Neural progenitor cell (in vitro differentiated cells): ENCODE data around the gene ATP6V0C. TPM values are rescaled to one million over a fixed set of nuclear protein-coding genes. Genes with fewer than 3 reads are reported as not detected.

Experiments used
- DNase-seq: peaks from one replicate; pipeline ENCODE4 v3.0.0-alpha.2; 2016; ENCODE audit warnings: low spot score
- H2AFZ ChIP-seq: fragments of 200-600 bp; sonication (generic); replicated peaks from 2 replicates; pipeline ENCODE4 v1.6.1; 2016; ENCODE audit warnings: antibody characterized with exemption
- H3F3A ChIP-seq: fragments of 200-600 bp; sonication (generic); 2 replicates; pipeline ENCODE4 v1.6.1; 2016; ENCODE audit warnings: antibody characterized with exemption, low read depth
- H3K27ac ChIP-seq: fragments of 200-600 bp; sonication (generic); 2 replicates; pipeline ENCODE4 v1.5.1; 2016; ENCODE audit warnings: mild to moderate bottlenecking
- H3K27me3 ChIP-seq: fragments of 200-600 bp; sonication (generic); 2 replicates; pipeline ENCODE4 v1.6.1; 2016; ENCODE audit warnings: mild to moderate bottlenecking, moderate library complexity
- H3K36me3 ChIP-seq: fragments of 200-600 bp; sonication (generic); 2 replicates; pipeline ENCODE4 v1.5.1; 2016
- H3K4me1 ChIP-seq: fragments of 200-600 bp; sonication (generic); 2 replicates; pipeline ENCODE4 v1.6.1; 2016; ENCODE audit warnings: mixed run types
- H3K4me2 ChIP-seq: fragments of 200-600 bp; sonication (generic); 2 replicates; pipeline ENCODE4 v1.6.1; 2016
- H3K4me3 ChIP-seq: fragments of 200-600 bp; sonication (generic); 2 replicates; pipeline ENCODE4 v1.5.1; 2016
- H3K79me2 ChIP-seq: fragments of 200-600 bp; sonication (generic); 2 replicates; pipeline ENCODE4 v1.6.1; 2016; ENCODE audit warnings: low read depth
- H3K9ac ChIP-seq: fragments of 200-600 bp; sonication (generic); 2 replicates; pipeline ENCODE4 v1.6.1; 2016
- H3K9me3 ChIP-seq: fragments of 200-600 bp; sonication (generic); 2 replicates; pipeline ENCODE4 v1.5.1; 2016; ENCODE audit warnings: low read depth
- H4K20me1 ChIP-seq: fragments of 200-600 bp; sonication (generic); 2 replicates; pipeline ENCODE4 v1.6.1; 2016; ENCODE audit warnings: low read depth
- H3K27ac Mint-ChIP-seq: 3 replicates; pipeline ENCODE4 v1.8.0; 2021; ENCODE audit warnings: mixed read lengths
- H3K27me3 Mint-ChIP-seq: 2 replicates; pipeline ENCODE4 v1.8.0; 2022; ENCODE audit warnings: low read depth, mild to moderate bottlenecking, inconsistent platforms, moderate library complexity, mixed read lengths; ENCODE audit not compliant: insufficient read depth
- H3K36me3 Mint-ChIP-seq: 3 replicates; pipeline ENCODE4 v1.8.0; 2021; ENCODE audit warnings: mixed read lengths
- H3K4me1 Mint-ChIP-seq: 3 replicates; pipeline ENCODE4 v1.8.0; 2021; ENCODE audit warnings: mixed read lengths
- H3K4me3 Mint-ChIP-seq: 3 replicates; pipeline ENCODE4 v1.8.0; 2021; ENCODE audit warnings: mild to moderate bottlenecking, moderate library complexity, mixed read lengths
- H3K9me3 Mint-ChIP-seq: 3 replicates; pipeline ENCODE4 v1.8.0; 2020; ENCODE audit warnings: mixed read lengths
- EZH2 ChIP-seq: fragments of 200-600 bp; sonication (generic); IDR thresholded peaks from 2 replicates; pipeline ENCODE4 v1.6.1; 2017; ENCODE audit warnings: antibody characterized with exemption, mild to moderate bottlenecking, moderate library complexity
- EZH2phosphoT487 ChIP-seq: fragments of 200-600 bp; sonication (generic); IDR thresholded peaks from 2 replicates; pipeline ENCODE4 v1.6.1; 2017; ENCODE audit warnings: antibody characterized with exemption
- total RNA-seq: library from RNA; depleted of rRNA; stranded (reverse); fragments of >200 nt; gene quantifications from 2 replicates; pipeline ENCODE4 v1.2.3, GENCODE V29; 2015; ENCODE audit warnings: low replicate concordance
- TF ChIP-seq, protein P1 (sequence below): fragments of 200-600 bp; sonication (generic); IDR thresholded peaks from 2 replicates; pipeline ENCODE4 v1.5.1; 2017; ENCODE audit warnings: antibody characterized with exemption, mild to moderate bottlenecking

The ATP6V0C gene
- total RNA-seq, 1 donor from 2014 or later: 11.6 TPM

DNA sequence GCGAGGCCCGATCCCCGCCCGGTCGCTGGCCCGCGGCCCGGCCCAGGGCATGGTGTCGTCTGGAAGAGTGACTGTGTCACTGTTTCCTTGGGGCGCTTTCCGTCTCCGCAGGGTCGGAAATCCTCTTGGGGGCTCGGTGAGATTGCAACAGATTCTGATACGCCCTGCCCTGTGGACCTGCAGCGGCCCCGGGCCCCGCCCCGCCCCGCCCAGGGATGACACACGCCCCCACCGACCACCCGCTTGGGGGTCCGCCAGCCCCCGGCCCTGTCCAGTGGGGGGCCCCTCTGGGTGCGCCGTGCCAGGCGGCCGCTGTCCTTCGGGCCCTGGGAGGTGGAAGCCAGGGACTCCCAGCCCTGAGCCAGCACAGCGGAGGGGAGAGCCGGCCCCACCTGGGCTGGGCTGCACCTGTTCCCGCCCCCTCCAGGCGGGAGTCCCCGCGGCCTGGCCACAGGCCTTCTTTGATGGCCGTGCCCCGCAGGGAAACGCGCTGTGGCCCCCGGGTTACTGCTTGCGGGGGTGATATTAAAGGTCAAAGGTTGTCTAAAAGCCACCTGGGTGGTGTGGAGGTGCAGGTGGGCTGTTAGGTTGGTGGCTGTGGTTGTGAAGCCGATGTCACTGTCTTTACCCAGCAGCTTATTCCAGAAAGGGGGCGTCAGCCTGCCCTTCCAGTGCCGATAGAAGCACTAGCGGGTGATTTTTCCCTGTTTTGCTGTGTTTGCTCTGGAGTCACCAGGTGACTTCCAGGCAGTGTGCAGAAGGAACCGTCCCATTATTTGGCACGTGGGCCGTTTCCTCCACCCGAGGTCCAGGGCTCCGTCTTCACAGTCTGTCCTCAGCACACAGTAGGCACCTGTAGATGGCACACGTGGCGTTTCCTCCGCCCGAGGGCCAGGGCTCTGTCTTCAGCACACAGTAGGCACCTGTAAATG lies 38.1 kb upstream of the ATP6V0C start:
- peak; percentile 61 for DNase-seq
- peaks cover 10% of the 10 kb centered on the region for H3K79me2 ChIP-seq
- H3K4me1 ChIP-seq: peaks cover 20% of the 10 kb centered on the region
- peak overlapping the region; percentile 98 for H3K4me2 ChIP-seq
- no peaks in the 10 kb centered on the region for H3K9me3 ChIP-seq
- no peak overlapping the region for H3K27ac Mint-ChIP-seq
- peaks cover 30% of the 10 kb centered on the region for H3F3A ChIP-seq
- peak overlapping the region; percentile 80 for H3K4me3 Mint-ChIP-seq
- no peak overlapping the region for H3K9ac ChIP-seq
- H2AFZ ChIP-seq: no peak overlapping the region
- H3K4me1 Mint-ChIP-seq: peaks cover 18% of the 10 kb centered on the region
- TF ChIP-seq EZH2phosphoT487 (no peak), EZH2 (no peak)
- TF ChIP-seq, protein P1, sequence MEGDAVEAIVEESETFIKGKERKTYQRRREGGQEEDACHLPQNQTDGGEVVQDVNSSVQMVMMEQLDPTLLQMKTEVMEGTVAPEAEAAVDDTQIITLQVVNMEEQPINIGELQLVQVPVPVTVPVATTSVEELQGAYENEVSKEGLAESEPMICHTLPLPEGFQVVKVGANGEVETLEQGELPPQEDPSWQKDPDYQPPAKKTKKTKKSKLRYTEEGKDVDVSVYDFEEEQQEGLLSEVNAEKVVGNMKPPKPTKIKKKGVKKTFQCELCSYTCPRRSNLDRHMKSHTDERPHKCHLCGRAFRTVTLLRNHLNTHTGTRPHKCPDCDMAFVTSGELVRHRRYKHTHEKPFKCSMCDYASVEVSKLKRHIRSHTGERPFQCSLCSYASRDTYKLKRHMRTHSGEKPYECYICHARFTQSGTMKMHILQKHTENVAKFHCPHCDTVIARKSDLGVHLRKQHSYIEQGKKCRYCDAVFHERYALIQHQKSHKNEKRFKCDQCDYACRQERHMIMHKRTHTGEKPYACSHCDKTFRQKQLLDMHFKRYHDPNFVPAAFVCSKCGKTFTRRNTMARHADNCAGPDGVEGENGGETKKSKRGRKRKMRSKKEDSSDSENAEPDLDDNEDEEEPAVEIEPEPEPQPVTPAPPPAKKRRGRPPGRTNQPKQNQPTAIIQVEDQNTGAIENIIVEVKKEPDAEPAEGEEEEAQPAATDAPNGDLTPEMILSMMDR: no peak
- no peaks in the 10 kb centered on the region for H3K9me3 Mint-ChIP-seq
- peaks cover 58% of the 10 kb centered on the region for H3K27me3 ChIP-seq
- H3K4me3 ChIP-seq: peak overlapping the region; percentile 97
- peaks cover under 1% of the 10 kb centered on the region for H3K27me3 Mint-ChIP-seq
- no peaks in the 10 kb centered on the region for H3K36me3 ChIP-seq
- H3K36me3 Mint-ChIP-seq: no peaks in the 10 kb centered on the region
- no peak overlapping the region for H3K27ac ChIP-seq
- H4K20me1 ChIP-seq: peaks cover 50% of the 10 kb centered on the region

DNA sequence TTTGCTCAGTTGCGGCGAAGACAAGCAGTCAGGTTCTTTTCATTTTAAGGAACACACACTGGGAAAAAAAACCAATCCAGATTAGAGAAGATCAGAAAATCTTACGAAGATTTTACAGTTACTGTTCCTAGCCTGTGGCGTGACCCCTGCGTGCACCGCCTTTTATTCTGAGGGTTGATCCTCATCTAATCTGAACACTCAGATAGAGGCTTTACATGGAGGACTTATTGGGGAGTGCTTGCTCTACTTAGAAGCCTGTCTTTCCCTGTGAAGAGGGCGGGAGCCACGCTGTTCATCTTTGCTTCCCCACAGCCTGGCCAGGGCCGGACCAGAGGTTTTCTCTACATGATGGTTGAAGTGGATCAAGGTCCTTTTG lies 37.4 kb upstream of the ATP6V0C start:
- no peak for DNase-seq
- Mint-ChIP-seq H3K4me3 (peak overlapping the region; percentile 80), H3K27ac (no peak overlapping the region), H3K9me3 (no peaks in the 10 kb centered on the region), H3K4me1 (peaks cover 18% of the 10 kb centered on the region), H3K36me3 (no peaks in the 10 kb centered on the region), H3K27me3 (no peaks in the 10 kb centered on the region)
- peaks cover 52% of the 10 kb centered on the region for H3K27me3 ChIP-seq
- no peaks in the 10 kb centered on the region for H3K9me3 ChIP-seq
- no peaks in the 10 kb centered on the region for H3K36me3 ChIP-seq
- H3K27ac ChIP-seq: no peak overlapping the region
- no peak overlapping the region for H3K4me2 ChIP-seq
- H3F3A ChIP-seq: peaks cover 29% of the 10 kb centered on the region
- no peak overlapping the region for H2AFZ ChIP-seq
- TF ChIP-seq, protein P1: no peak
- TF ChIP-seq EZH2phosphoT487: no peak
- no peak for TF ChIP-seq EZH2
- peaks cover 10% of the 10 kb centered on the region for H3K79me2 ChIP-seq
- peaks cover 14% of the 10 kb centered on the region for H3K4me1 ChIP-seq
- peaks cover 54% of the 10 kb centered on the region for H4K20me1 ChIP-seq
- no peak overlapping the region for H3K4me3 ChIP-seq
- no peak overlapping the region for H3K9ac ChIP-seq

DNA sequence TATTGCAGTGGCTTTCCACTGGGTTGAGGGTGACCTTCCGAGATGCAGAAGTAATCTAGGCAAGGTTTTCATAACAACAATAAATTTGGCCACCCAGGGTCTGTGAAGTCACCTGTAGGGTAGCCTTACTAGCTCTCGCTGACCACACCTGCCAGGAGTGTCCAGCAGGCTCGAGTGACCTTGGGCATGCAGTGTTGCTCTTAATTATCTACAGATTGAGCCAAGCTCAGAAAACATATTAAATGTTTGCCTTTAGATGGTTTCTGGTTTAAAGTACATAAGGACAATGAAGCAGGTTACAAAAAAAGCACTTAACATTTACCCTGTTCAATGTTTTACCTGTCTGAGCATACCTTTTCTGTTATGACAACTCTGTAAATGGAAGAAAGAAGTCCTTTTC lies 37.0 kb upstream of the ATP6V0C start:
- H3K9me3 Mint-ChIP-seq: no peaks in the 10 kb centered on the region
- H3K36me3 ChIP-seq: no peaks in the 10 kb centered on the region
- no peak overlapping the region for H3K27ac Mint-ChIP-seq
- H3K4me1 Mint-ChIP-seq: peaks cover 18% of the 10 kb centered on the region
- H2AFZ ChIP-seq: no peak overlapping the region
- peaks cover 10% of the 10 kb centered on the region for H3K79me2 ChIP-seq
- H3K9ac ChIP-seq: no peak overlapping the region
- peaks cover 10% of the 10 kb centered on the region for H3K4me1 ChIP-seq
- DNase-seq: no peak
- no peak overlapping the region for H3K4me2 ChIP-seq
- H3K36me3 Mint-ChIP-seq: no peaks in the 10 kb centered on the region
- H3K4me3 Mint-ChIP-seq: peak overlapping the region; percentile 80
- no peak for TF ChIP-seq EZH2
- TF ChIP-seq, protein P1: no peak
- no peak for TF ChIP-seq EZH2phosphoT487
- no peaks in the 10 kb centered on the region for H3K27me3 Mint-ChIP-seq
- peaks cover 48% of the 10 kb centered on the region for H3K27me3 ChIP-seq
- H3K9me3 ChIP-seq: no peaks in the 10 kb centered on the region
- H4K20me1 ChIP-seq: peaks cover 58% of the 10 kb centered on the region
- peaks cover 25% of the 10 kb centered on the region for H3F3A ChIP-seq
- no peak overlapping the region for H3K4me3 ChIP-seq
- H3K27ac ChIP-seq: no peak overlapping the region
